Naive thymus-derived CD8-positive, alpha-beta T cell (primary cell): Measurements from ENCODE around the gene CDH3. TPM values are rescaled to one million over a fixed set of nuclear protein-coding genes. Genes with fewer than 3 reads are reported as not detected.
A peak's percentile ranks its signal among the peaks of the same experiment; 100 is the strongest.

Experiments
- ATAC-seq, 2 donors: fragments of 150-1000 bp; cut with Tn5 transposase in 1 of 2; sonication (Bioruptor Pico), chemical (Tn5 transposase) in 1 of 2; 1 replicate in 1 of 2; 2 replicates in 1 of 2; pipeline ENCODE4 v1.10.0; 2021; ENCODE audit warnings: mild to moderate bottlenecking in 2 of 2, moderate library complexity in 2 of 2
- POLR2A ChIA-PET: fragments of 350-600 bp; sonication (Branson Sonifier 250); formaldehyde crosslinking; loops from one replicate; lab custom pipeline; 2021; ENCODE audit warnings: antibody characterized with exemption; lab: Charles Lee
- DNase-seq, 10 donors: peaks; one replicate each; pipeline versions ENCODE4 v3.0.0 to v3.0.0-alpha.2; 2020 to 2022
- H3K27ac Mint-ChIP-seq, 10 donors: one replicate each; pipeline ENCODE4 v1.8.0; 2020 to 2022; ENCODE audit warnings: mild to moderate bottlenecking in 10 of 10, mixed read lengths in 10 of 10, moderate library complexity in 4 of 10, inconsistent platforms in 1 of 10
- H3K27me3 Mint-ChIP-seq, 5 donors: one replicate each; pipeline ENCODE4 v1.8.0; 2021 to 2022; ENCODE audit warnings: mixed read lengths in 5 of 5
- H3K36me3 Mint-ChIP-seq, 3 donors: one replicate each; pipeline ENCODE4 v1.8.0; 2020 to 2022; ENCODE audit warnings: mixed read lengths in 3 of 3, mild to moderate bottlenecking in 2 of 3, inconsistent platforms in 1 of 3
- H3K4me1 Mint-ChIP-seq, 4 donors: one replicate each; pipeline ENCODE4 v1.8.0; 2021 to 2022; ENCODE audit warnings: mixed read lengths in 4 of 4
- H3K4me3 Mint-ChIP-seq, 10 donors: one replicate each; pipeline ENCODE4 v1.8.0; 2020 to 2022; ENCODE audit warnings: mild to moderate bottlenecking in 10 of 10, mixed read lengths in 10 of 10, moderate library complexity in 6 of 10, inconsistent platforms in 1 of 10
- H3K9me3 Mint-ChIP-seq, 9 donors: one replicate each; pipeline ENCODE4 v1.8.0; 2020 to 2022; ENCODE audit warnings: mixed read lengths in 9 of 9, mild to moderate bottlenecking in 3 of 9, inconsistent platforms in 1 of 9, moderate library complexity in 1 of 9
- polyA plus RNA-seq, 3 donors: library from polyadenylated mRNA; unstranded; fragments of 300-500 nt; fragmentation: Illumina TruSeq; gene quantifications; one replicate each; pipeline ENCODE4 v1.2.3, GENCODE V29; 2021
- total RNA-seq, 8 experiments: library from RNA in 2 of 8; stranded (reverse) in 2 of 8; gene quantifications; one replicate each; pipeline ENCODE4 v1.2.3 and lab custom pipeline; 2021 to 2026

CDH3 gene
- total and polyA plus RNA-seq, 5 experiments from 2014 or later = 0.29 to 0.60 TPM; not detected in 3

DNA sequence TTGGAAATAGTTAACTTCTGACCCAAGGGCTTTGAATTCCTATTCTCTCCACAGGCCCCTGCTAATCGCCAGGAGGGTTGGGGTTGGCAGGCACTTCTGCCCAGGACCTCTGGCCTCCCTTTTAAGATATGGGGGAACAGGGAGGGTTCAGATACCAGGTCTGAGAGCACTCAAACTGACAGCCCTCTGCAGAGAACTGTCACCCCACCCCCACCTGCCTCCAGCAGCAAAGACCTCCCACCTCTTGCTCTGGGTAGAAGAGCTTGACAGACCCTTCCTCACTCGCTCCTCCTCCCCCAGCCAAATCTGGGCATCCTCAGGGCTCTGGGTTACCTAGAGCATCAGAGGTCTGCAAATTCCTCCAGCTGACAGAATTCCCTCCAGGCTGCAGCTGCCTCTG lies 11.6 kb downstream of the CDH3 start:
- H3K27me3 Mint-ChIP-seq = peaks cover 0 to 15% (median 12%) of the 10 kb centered on the region in 5 donors
- no peak overlapping the region for H3K4me3 Mint-ChIP-seq
- no peaks in the 10 kb centered on the region for H3K9me3 Mint-ChIP-seq
- DNase-seq = no peak
- no peak overlapping the region for H3K27ac Mint-ChIP-seq
- H3K4me1 Mint-ChIP-seq = no peaks in the 10 kb centered on the region
- ATAC-seq = no peak
- H3K36me3 Mint-ChIP-seq = no peaks in the 10 kb centered on the region
- POLR2A ChIA-PET = no interaction called here

GRCh38 chr16:68658341-68658973 lies 13.3 kb downstream of the CDH3 start:
- Mint-ChIP-seq H3K27ac (no peak overlapping the region), H3K9me3 (no peaks in the 10 kb centered on the region), H3K36me3 (no peaks in the 10 kb centered on the region), H3K4me1 (no peaks in the 10 kb centered on the region), H3K27me3 (peaks cover 3 to 18% (median 13%) of the 10 kb centered on the region in 5 donors), H3K4me3 (no peak overlapping the region)
- DNase-seq (no peak), ATAC-seq (no peak)
- POLR2A ChIA-PET = no interaction called here

DNA sequence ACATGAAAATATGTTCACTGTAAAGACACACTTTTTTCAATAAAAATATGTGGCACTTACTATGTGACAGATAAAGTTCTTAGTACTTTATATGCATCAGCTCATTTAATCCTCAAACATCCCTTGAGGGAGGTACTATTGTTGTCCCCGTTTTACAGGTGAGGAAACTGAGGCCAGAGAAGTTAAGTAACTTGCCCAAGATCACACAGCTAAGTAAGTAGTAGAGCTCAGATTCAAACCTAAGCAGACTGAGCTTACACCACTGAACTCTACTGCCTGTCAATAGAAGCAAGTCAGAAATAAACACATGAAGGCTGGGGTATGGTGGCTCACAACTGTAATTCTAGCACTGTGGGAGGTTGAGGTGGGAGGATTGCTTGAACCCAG lies 13.9 kb downstream of the CDH3 start:
- H3K9me3 Mint-ChIP-seq = no peaks in the 10 kb centered on the region

DNA sequence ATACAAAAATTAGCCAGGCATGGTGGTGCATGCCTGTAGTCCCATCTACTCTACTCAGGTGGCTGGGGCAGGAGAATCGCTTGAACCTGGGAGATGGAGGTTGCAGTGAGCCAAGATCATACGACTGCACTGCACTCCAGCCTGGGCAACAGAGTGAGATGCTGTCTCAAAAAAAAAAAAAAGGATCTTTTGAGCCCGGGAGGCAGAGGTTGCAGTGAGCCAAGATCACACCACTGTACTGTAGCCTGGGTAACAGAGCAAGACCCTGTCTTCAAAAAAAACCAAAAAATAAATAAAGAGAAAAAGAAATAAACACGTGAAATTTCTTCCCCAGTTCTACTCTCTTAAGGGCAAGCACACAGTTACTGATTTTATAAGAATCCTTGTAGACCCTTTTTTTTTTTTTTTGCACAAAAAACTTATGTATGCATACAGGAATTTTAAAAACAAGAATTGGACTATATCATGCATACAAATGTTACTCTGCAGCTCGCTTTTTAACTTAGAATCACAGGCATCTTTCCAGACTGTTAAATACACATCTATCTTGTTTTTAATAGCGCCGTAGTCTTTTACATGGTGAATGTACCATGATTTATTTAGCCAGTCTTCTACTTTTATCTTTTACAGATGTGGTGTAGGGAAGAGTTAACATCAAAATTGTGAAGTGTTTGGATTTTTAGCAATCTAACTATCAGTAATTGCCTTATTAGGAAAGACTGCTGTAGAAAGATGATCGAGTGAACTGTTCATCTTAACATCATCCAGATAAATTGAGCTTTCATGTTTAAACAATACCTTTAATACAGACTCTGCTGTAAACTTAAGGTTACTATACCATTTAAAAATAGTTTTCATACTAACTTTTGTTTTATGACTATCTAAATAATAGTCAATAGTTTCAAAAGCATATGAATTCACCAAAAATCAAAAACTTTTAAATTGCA lies 14.6 kb downstream of the CDH3 start:
- H3K27me3 Mint-ChIP-seq = peaks cover 4 to 18% (median 13%) of the 10 kb centered on the region in 5 donors
- H3K4me1 Mint-ChIP-seq = no peaks in the 10 kb centered on the region
- no peak overlapping the region for H3K4me3 Mint-ChIP-seq
- POLR2A ChIA-PET = no interaction called here
- no peak for ATAC-seq
- H3K27ac Mint-ChIP-seq = no peak overlapping the region
- no peak for DNase-seq
- H3K36me3 Mint-ChIP-seq = no peaks in the 10 kb centered on the region
- no peaks in the 10 kb centered on the region for H3K9me3 Mint-ChIP-seq

More for the DNA sequence above, 13.9 kb downstream of the CDH3 start:
- Mint-ChIP-seq H3K27ac (no peak overlapping the region), H3K27me3 (peaks cover 3 to 18% (median 13%) of the 10 kb centered on the region in 5 donors), H3K4me3 (no peak overlapping the region), H3K36me3 (no peaks in the 10 kb centered on the region), H3K4me1 (no peaks in the 10 kb centered on the region)
- DNase-seq = no peak
- ATAC-seq = no peak
- POLR2A ChIA-PET = no interaction called here

GRCh38 chr16:68660359-68660795 lies 15.3 kb downstream of the CDH3 start:
- peak overlapping the region in 1 of 10 donors; percentile 27 for H3K27ac Mint-ChIP-seq
- H3K4me3 Mint-ChIP-seq = no peak overlapping the region
- POLR2A ChIA-PET = no interaction called here
- H3K36me3 Mint-ChIP-seq = no peaks in the 10 kb centered on the region
- H3K4me1 Mint-ChIP-seq = no peaks in the 10 kb centered on the region
- ATAC-seq (no peak), DNase-seq (no peak)
- H3K9me3 Mint-ChIP-seq = no peaks in the 10 kb centered on the region
- H3K27me3 Mint-ChIP-seq = peaks cover 4 to 15% (median 12%) of the 10 kb centered on the region in 5 donors

DNA sequence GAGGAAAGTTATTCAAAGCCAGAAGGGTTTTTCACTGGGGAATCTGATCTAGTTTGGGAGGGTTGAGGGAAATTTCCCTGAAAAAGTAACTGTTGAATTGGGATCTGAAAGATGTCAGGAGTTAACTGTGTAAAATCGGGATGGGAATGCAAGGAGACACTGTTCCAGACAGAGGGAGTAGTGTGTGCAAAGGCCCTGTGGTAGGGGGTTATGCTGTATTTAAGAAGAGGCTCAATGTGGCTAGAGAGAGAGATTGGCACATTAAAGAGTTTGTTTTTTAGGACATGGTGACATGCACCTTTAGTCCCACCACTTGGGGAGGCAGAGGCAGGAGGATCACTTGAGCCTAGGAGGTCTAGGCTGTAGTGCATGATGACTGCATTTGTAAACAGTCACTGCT lies 16.9 kb downstream of the CDH3 start:
- H3K27ac Mint-ChIP-seq = no peak overlapping the region
- POLR2A ChIA-PET = no interaction called here
- no peak for ATAC-seq
- DNase-seq = no peak
- no peaks in the 10 kb centered on the region for H3K36me3 Mint-ChIP-seq
- H3K4me1 Mint-ChIP-seq = no peaks in the 10 kb centered on the region
- H3K27me3 Mint-ChIP-seq = peaks cover 0 to 6% (median 4%) of the 10 kb centered on the region in 5 donors
- no peak overlapping the region for H3K4me3 Mint-ChIP-seq
- no peaks in the 10 kb centered on the region for H3K9me3 Mint-ChIP-seq

DNA sequence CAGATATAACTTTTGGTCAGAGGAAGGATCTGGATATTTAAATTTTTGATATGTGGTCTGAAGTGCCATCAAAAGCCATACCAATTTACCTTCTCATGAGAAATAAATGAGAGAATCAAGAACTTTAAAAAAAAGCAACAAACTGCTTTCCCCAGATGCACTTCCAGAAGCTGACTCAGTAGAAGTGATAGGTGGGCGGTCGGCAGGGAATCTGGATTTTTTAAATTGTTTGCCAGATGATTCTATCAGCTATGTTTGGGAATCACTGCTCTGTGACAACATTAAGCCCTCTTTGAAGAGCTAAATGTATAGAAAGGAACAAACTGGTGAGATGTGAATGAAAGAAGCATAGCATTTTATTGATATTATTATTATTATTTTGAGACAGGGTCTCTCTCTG lies 19.2 kb downstream of the CDH3 start:
- Mint-ChIP-seq H3K36me3 (no peaks in the 10 kb centered on the region), H3K4me1 (no peaks in the 10 kb centered on the region), H3K27ac (no peak overlapping the region), H3K4me3 (no peak overlapping the region), H3K9me3 (no peaks in the 10 kb centered on the region), H3K27me3 (peaks cover 0 to 5% (median 3%) of the 10 kb centered on the region in 5 donors)
- ATAC-seq (no peak), DNase-seq (no peak)
- POLR2A ChIA-PET = no interaction called here

GRCh38 chr16:68665501-68665900 lies 20.4 kb downstream of the CDH3 start:
- Mint-ChIP-seq H3K36me3 (no peaks in the 10 kb centered on the region), H3K27ac (no peak overlapping the region), H3K9me3 (no peaks in the 10 kb centered on the region), H3K27me3 (peaks cover 0 to 7% (median 4%) of the 10 kb centered on the region in 5 donors), H3K4me3 (no peak overlapping the region), H3K4me1 (no peaks in the 10 kb centered on the region)
- POLR2A ChIA-PET = no interaction called here
- no peak for ATAC-seq
- no peak for DNase-seq

DNA sequence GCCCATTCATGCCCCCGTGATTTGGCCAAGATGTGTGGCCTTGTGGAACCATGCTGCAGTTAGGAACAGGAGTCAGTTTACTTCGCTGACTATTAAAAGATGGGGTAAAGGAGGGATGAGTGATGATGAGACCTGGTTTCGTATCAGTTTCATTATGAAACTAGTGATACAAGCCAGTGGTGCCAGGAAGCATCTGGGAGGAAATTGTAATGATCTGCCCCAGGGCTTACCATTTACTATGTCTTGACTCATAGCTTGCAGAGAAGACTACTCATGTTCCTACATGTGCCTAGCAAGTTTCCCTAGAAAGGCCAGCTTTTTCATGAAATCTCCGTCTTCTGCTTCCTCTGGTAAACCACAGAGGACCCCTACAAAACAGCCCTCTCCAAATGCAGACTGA lies 23.2 kb downstream of the CDH3 start:
- POLR2A ChIA-PET = no interaction called here
- Mint-ChIP-seq H3K4me3 (no peak overlapping the region), H3K9me3 (no peaks in the 10 kb centered on the region), H3K4me1 (no peaks in the 10 kb centered on the region), H3K36me3 (no peaks in the 10 kb centered on the region), H3K27me3 (peaks cover 0 to 4% (median 0%) of the 10 kb centered on the region in 5 donors), H3K27ac (no peak overlapping the region)
- no peak for ATAC-seq
- no peak for DNase-seq

DNA sequence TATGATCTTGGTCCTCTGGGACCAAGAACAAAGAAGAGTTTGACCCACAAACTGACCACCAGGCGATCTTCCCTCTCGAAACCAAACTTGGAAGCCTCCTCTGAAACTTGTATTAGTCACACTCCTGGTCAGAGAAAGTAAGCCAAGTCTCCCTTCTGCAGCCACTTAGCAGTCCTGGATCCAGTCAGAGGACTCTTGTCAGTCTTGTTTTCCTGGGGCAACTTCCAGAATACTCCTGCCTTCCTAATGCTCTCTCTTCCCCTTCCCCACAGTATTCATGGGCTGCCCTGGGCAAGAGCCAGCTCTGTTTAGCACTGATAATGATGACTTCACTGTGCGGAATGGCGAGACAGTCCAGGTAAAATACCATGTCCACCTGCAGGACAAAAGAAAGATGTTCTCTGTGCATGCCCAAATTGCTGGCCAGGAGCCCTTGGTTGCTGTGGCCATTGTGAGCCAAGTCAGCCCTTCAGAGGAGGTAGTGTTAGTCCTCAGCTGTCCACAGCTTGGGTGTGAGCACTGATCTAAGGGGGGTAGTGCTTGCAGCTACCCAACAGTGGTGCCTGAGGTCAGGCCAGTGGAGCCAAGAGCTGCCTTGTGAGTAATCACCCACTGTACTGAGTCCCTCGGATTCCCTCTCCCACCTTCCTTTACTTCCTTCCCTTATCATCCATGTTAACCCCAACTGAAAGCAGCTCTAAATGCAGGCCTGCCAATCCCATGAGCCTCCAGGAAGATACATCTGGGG lies 31.2 kb downstream of the CDH3 start:
- peaks cover 0 to 5% (median 0%) of the 10 kb centered on the region in 5 donors for H3K27me3 Mint-ChIP-seq
- H3K9me3 Mint-ChIP-seq = peaks cover 0 to 6% (median 0%) of the 10 kb centered on the region in 9 donors
- ATAC-seq = no peak
- DNase-seq = no peak
- H3K36me3 Mint-ChIP-seq = no peaks in the 10 kb centered on the region
- no peak overlapping the region for H3K27ac Mint-ChIP-seq
- POLR2A ChIA-PET = no interaction called here
- H3K4me1 Mint-ChIP-seq = no peaks in the 10 kb centered on the region
- no peak overlapping the region for H3K4me3 Mint-ChIP-seq

GRCh38 chr16:68681038-68681437 lies 35.9 kb downstream of the CDH3 start:
- H3K4me1 Mint-ChIP-seq = no peaks in the 10 kb centered on the region
- H3K4me3 Mint-ChIP-seq = no peak overlapping the region
- H3K27me3 Mint-ChIP-seq = peaks cover 0 to 3% (median 0%) of the 10 kb centered on the region in 5 donors
- no peaks in the 10 kb centered on the region for H3K9me3 Mint-ChIP-seq
- no peak overlapping the region for H3K27ac Mint-ChIP-seq
- no peak for ATAC-seq
- DNase-seq = no peak
- POLR2A ChIA-PET = no interaction called here
- H3K36me3 Mint-ChIP-seq = no peaks in the 10 kb centered on the region

GRCh38 chr16:68685685-68686478 lies 40.8 kb downstream of the CDH3 start:
- POLR2A ChIA-PET = interaction anchor here (0.7 kb wide), 1 partner anchor 1198 kb away, joined by 3 read pairs; no protein-coding TSS in a partner anchor
- ATAC-seq (no peak), DNase-seq (no peak)
- Mint-ChIP-seq H3K4me1 (no peaks in the 10 kb centered on the region), H3K4me3 (no peak overlapping the region), H3K36me3 (no peaks in the 10 kb centered on the region), H3K27ac (no peak overlapping the region), H3K9me3 (no peaks in the 10 kb centered on the region), H3K27me3 (no peaks in the 10 kb centered on the region)
